ENCODE data around the gene ARHGAP40.

The ARHGAP40 gene

DNA sequence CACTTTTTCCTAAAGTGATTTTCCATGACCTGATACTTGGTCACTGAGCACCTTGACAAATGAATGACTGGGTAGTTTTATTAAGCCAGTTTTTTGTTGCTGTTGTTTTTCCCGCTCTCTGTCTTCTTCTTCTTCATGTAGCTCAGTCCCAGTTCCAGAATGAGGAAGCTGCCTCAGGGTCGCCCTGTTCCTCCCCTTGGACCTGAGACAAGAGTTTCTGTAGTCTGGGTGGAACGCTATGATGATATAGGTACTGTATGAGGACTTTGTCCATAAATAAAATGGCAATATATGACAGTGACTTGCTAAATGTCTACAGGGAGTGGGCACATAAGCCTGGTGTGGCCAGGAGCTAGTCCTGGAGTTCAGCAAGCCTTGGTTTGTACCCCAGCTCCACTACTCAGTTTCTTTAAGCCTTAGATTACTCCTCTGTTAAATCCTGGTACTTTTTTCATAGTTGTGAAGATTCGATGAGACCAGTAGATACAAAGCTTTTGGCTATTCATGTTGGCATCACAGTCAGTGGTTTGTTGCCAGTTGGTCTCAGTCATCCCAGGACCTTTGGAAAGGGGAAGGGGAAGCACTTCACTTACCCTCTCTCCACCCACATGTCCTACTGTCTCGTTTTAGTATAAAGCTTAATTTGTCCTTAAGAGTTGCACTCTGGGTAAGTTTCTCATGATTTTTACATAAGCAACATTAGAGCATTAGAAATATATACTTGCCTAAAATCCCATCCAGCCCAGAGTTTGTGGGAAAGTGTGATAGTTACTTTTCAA, 31.7 kb upstream of the ARHGAP40 start:
- TF ChIP-seq EZH2 (IDR thresholded peaks at IDR 0.05; ENCODE audit: borderline replicate concordance, low read length) = no peak
- TF ChIP-seq, protein P1, sequence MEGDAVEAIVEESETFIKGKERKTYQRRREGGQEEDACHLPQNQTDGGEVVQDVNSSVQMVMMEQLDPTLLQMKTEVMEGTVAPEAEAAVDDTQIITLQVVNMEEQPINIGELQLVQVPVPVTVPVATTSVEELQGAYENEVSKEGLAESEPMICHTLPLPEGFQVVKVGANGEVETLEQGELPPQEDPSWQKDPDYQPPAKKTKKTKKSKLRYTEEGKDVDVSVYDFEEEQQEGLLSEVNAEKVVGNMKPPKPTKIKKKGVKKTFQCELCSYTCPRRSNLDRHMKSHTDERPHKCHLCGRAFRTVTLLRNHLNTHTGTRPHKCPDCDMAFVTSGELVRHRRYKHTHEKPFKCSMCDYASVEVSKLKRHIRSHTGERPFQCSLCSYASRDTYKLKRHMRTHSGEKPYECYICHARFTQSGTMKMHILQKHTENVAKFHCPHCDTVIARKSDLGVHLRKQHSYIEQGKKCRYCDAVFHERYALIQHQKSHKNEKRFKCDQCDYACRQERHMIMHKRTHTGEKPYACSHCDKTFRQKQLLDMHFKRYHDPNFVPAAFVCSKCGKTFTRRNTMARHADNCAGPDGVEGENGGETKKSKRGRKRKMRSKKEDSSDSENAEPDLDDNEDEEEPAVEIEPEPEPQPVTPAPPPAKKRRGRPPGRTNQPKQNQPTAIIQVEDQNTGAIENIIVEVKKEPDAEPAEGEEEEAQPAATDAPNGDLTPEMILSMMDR (IDR thresholded peaks at IDR 0.05; ENCODE audit: low read length) = no peak
- no peaks in the 10 kb centered on the region for H3K9me2 ChIP-seq (ENCODE audit: low read depth, low read length)
- H3K27ac ChIP-seq (ENCODE audit: low read depth, low read length, poor library complexity, severe bottlenecking) = no peak overlapping the region
- peaks cover 65% of the 10 kb centered on the region; the same call in 1 of the 2 replicates for H3K36me3 ChIP-seq (ENCODE audit: insufficient read depth, low read length)
- H3K9ac ChIP-seq (ENCODE audit: low read length) = no peak overlapping the region
- no peaks in the 10 kb centered on the region for H3K79me2 ChIP-seq (ENCODE audit: insufficient read depth, low read length)
- no peaks in the 10 kb centered on the region for H4K20me1 ChIP-seq (ENCODE audit: insufficient read depth, low read length)
- no peaks in the 10 kb centered on the region for H3K9me3 ChIP-seq (ENCODE audit: low read length)
- H3K4me2 ChIP-seq (ENCODE audit: low read length) = no peak overlapping the region
- no peak overlapping the region for H3K4me3 ChIP-seq (ENCODE audit: low read depth, low read length, poor library complexity, severe bottlenecking)
- H3K27me3 ChIP-seq (ENCODE audit: insufficient read depth, low read length) = no peaks in the 10 kb centered on the region
- H3F3A ChIP-seq (ENCODE audit: insufficient read depth, low read length) = no peaks in the 10 kb centered on the region
- H2AFZ ChIP-seq (ENCODE audit: low read length) = no peak overlapping the region
- no peaks in the 10 kb centered on the region for H3K4me1 ChIP-seq (ENCODE audit: insufficient read depth, low read length, severe bottlenecking)

DNA sequence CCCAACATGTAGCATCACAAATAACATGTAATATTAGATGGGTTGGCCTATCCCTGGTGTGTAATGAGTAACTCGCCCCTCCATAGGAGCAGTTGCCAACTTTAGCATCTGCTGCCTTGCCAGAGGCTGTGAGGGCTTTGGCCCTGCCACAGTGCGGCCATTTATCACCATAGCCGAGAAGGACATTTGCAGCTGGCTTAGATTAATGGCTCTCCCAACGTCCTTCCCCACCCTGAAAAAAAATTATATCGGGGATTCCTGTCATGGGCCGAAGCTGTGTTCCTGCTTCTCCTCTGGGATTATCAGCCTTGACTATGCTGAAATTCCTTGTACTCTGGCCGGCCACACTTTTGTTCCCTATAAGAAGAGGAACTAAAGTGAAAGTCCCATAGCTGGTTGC, 28.2 kb upstream of the ARHGAP40 start:
- H3K9me3 ChIP-seq (ENCODE audit: low read length) = no peaks in the 10 kb centered on the region
- peaks cover 60% of the 10 kb centered on the region; the same call in 1 of the 2 replicates for H3K36me3 ChIP-seq (ENCODE audit: insufficient read depth, low read length)
- no peaks in the 10 kb centered on the region for H3K79me2 ChIP-seq (ENCODE audit: insufficient read depth, low read length)
- H3K4me3 ChIP-seq (ENCODE audit: low read depth, low read length, poor library complexity, severe bottlenecking) = no peak overlapping the region
- H3K9me2 ChIP-seq (ENCODE audit: low read depth, low read length) = no peaks in the 10 kb centered on the region
- H2AFZ ChIP-seq (ENCODE audit: low read length) = no peak overlapping the region
- H3K27ac ChIP-seq (ENCODE audit: low read depth, low read length, poor library complexity, severe bottlenecking) = no peak overlapping the region
- H3K4me2 ChIP-seq (ENCODE audit: low read length) = no peak overlapping the region
- no peaks in the 10 kb centered on the region for H4K20me1 ChIP-seq (ENCODE audit: insufficient read depth, low read length)
- TF ChIP-seq, protein P1 (IDR thresholded peaks at IDR 0.05; ENCODE audit: low read length) = no peak
- TF ChIP-seq EZH2 (IDR thresholded peaks at IDR 0.05; ENCODE audit: borderline replicate concordance, low read length) = no peak
- H3K4me1 ChIP-seq (ENCODE audit: insufficient read depth, low read length, severe bottlenecking) = no peaks in the 10 kb centered on the region
- no peak overlapping the region for H3K9ac ChIP-seq (ENCODE audit: low read length)
- H3K27me3 ChIP-seq (ENCODE audit: insufficient read depth, low read length) = no peaks in the 10 kb centered on the region
- no peaks in the 10 kb centered on the region for H3F3A ChIP-seq (ENCODE audit: insufficient read depth, low read length)

DNA sequence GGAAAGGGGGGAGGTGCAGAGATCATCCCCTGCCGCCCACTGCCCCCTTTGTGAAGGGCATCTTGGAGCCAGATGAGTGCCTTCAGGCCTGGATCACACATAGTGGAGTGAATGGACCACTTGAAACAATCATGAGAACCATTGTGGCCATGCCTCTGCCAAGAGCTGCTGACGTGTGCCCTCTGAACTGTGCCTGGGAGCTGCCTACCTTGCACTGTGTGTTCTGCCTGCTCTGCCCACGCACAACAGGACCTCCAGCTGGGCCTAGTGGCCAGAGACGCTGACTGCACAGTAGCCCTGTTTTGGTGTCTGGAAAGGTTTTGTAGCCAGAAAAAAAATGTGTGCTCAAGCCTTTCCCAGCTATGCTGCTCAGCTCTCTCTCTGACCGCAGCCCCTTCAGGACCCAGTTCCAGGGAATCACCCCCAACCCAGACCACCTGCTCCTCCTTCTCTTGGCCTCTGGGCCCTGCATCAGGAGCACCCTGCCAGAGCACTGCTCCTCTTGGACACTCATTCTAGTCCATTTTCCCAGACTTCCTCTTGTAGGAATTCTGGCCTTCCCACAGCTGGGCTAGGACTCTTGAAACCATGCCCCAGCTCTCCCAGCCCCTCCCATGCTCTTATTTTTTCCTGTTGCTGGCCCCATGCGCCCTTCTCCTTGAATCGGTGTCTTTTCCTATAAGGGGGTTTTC, 22.2 kb upstream of the ARHGAP40 start:
- H3K9ac ChIP-seq (ENCODE audit: low read length) = no peak overlapping the region
- H3K9me2 ChIP-seq (ENCODE audit: low read depth, low read length) = no peaks in the 10 kb centered on the region
- no peak for TF ChIP-seq EZH2 (IDR thresholded peaks at IDR 0.05; ENCODE audit: borderline replicate concordance, low read length)
- TF ChIP-seq, protein P1 (IDR thresholded peaks at IDR 0.05; ENCODE audit: low read length) = no peak
- H3K4me2 ChIP-seq (ENCODE audit: low read length) = no peak overlapping the region
- H2AFZ ChIP-seq (ENCODE audit: low read length) = no peak overlapping the region
- no peaks in the 10 kb centered on the region for H3K79me2 ChIP-seq (ENCODE audit: insufficient read depth, low read length)
- no peak overlapping the region for H3K27ac ChIP-seq (ENCODE audit: low read depth, low read length, poor library complexity, severe bottlenecking)
- no peak overlapping the region for H3K4me3 ChIP-seq (ENCODE audit: low read depth, low read length, poor library complexity, severe bottlenecking)
- H3K4me1 ChIP-seq (ENCODE audit: insufficient read depth, low read length, severe bottlenecking) = no peaks in the 10 kb centered on the region
- no peaks in the 10 kb centered on the region for H3F3A ChIP-seq (ENCODE audit: insufficient read depth, low read length)
- H3K36me3 ChIP-seq (ENCODE audit: insufficient read depth, low read length) = peaks cover 25% of the 10 kb centered on the region; the same call in 1 of the 2 replicates
- no peaks in the 10 kb centered on the region for H3K9me3 ChIP-seq (ENCODE audit: low read length)
- H3K27me3 ChIP-seq (ENCODE audit: insufficient read depth, low read length) = peaks cover 14% of the 10 kb centered on the region; the same call in 1 of the 2 replicates
- H4K20me1 ChIP-seq (ENCODE audit: insufficient read depth, low read length) = no peaks in the 10 kb centered on the region

All from OCI-LY1 (cell line).